ENCODE results near the gene CITED2. TPM values are rescaled to one million over a fixed set of nuclear protein-coding genes. Genes with fewer than 3 reads are reported as not detected.

The CITED2 gene
- total and polyA plus RNA-seq, 4 donors = 38.1 to 152 (median 96.0) TPM

DNA sequence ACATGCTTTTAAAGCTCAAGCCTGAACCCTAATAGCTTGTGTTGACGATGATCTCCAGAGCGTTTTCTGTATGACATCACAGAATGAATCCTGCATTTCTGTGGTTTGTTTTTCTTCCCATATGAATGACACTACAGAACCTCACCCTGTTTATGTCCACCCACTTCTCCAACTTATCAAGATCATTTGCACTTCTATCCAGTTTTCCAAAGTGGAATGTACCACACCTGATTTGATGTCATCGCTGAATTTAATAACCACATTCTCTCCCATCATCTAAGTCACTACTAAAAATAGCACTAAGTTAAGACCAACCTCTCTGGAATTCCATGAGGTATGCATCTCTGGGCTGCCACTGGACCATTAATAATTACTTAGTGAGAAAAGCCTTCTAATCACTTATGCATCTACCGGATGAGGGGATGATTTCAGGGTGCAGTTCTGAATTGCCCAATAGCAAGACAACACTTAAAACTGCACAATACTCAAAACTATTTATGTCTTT lies 33.3 kb upstream of the CITED2 start:
- no peaks in the 10 kb centered on the region for H3K27me3 ChIP-seq (ENCODE audit: control insufficient read depth, insufficient read depth, low read length)
- H3K4me1 ChIP-seq (ENCODE audit: control insufficient read depth, insufficient read depth, low read length) = no peaks in the 10 kb centered on the region
- WGBS (ENCODE audit: insufficient coverage) = 100% methylated on average over 3 of the region's 4 CpGs
- no peaks in the 10 kb centered on the region for H3K36me3 ChIP-seq (ENCODE audit: control insufficient read depth, insufficient read depth, low read length)
- peaks cover 1% of the 10 kb centered on the region for H3K9me3 ChIP-seq (ENCODE audit: control insufficient read depth, insufficient read depth, low read length)
- H3K27ac ChIP-seq (ENCODE audit: low read depth, low read length) = no peak overlapping the region
- no peak for DNase-seq (ENCODE audit: low read depth in 4 of 6, low spot score in 6 of 6)
- H3K4me3 ChIP-seq (ENCODE audit: low read depth, low read length) = no peak overlapping the region

DNA sequence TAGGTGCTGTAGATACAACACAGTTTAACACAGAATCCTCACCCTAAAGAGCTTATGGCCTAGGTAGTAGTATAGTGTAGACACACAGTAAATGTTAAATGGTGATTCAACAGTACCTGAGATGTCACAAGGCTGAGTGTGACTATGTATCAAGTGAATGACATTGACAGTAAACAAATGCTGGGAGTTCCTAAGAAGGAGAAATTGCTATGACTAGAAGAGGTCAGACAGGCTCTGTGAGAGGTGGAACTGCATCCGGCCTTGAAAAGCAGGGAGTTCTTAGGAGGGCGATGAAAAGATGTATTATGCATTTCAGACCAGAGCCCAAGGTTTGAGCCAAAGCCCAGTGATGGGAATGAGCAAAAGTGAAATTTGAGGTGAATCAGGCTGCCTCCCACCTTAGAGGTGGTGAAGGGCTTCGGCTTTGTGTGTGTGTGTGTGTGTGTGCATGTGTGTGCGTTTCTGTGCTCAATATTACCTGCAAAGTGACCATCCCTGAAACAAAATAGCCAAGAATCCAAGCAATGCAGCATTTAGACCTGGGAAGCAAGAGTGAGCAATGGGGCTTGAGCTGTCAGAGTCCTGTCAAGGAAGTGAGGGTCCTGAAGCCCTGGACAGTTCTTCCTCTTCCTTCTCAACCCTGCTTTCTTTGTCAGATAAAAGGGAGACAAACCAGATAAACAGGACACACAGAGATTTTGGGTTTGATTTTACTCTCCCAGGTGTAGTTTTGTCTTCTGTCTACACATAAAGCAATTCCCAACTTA lies 32.3 kb upstream of the CITED2 start:
- Histone ChIP-seq H3K4me1 (ENCODE audit: control insufficient read depth, insufficient read depth, low read length) (no peaks in the 10 kb centered on the region), H3K9me3 (ENCODE audit: control insufficient read depth, insufficient read depth, low read length) (no peaks in the 10 kb centered on the region), H3K4me3 (ENCODE audit: low read depth, low read length) (no peak overlapping the region), H3K36me3 (ENCODE audit: control insufficient read depth, insufficient read depth, low read length) (no peaks in the 10 kb centered on the region), H3K27me3 (ENCODE audit: control insufficient read depth, insufficient read depth, low read length) (no peaks in the 10 kb centered on the region), H3K27ac (ENCODE audit: low read depth, low read length) (no peak overlapping the region)
- 85% methylated on average over 3 of the region's 4 CpGs for WGBS (ENCODE audit: insufficient coverage)
- no peak for DNase-seq (ENCODE audit: low read depth in 4 of 6, low spot score in 6 of 6)

DNA sequence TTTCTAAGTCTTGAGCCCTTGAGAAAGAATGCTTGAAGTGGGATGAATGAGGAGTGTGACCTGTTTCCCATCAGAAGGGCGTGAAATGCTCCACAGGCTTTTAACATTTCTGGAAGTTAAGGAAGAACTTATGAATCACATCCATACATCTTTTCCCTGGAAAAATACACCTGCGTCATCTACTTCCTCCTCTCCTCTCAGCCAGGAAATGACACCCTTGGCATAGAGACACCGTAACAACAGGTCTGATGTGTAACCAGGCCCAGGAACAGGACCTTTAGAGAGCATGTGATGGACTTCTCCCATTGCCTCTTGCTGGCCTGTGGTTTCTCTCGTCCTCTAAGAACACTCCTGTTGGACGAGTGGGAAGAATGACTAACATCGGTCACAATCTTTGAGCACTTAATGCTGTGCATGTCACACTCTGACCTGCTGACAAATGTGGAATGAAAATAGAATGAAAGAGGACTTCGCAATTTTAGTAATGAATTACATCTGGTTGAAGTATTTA lies 28.5 kb upstream of the CITED2 start:
- H3K27ac ChIP-seq (ENCODE audit: low read depth, low read length) = no peak overlapping the region
- no peaks in the 10 kb centered on the region for H3K4me1 ChIP-seq (ENCODE audit: control insufficient read depth, insufficient read depth, low read length)
- 90% methylated on average over 6 of the region's 7 CpGs for WGBS (ENCODE audit: insufficient coverage)
- no peak for DNase-seq (ENCODE audit: low read depth in 4 of 6, low spot score in 6 of 6)
- H3K36me3 ChIP-seq (ENCODE audit: control insufficient read depth, insufficient read depth, low read length) = no peaks in the 10 kb centered on the region
- no peaks in the 10 kb centered on the region for H3K9me3 ChIP-seq (ENCODE audit: control insufficient read depth, insufficient read depth, low read length)
- no peak overlapping the region for H3K4me3 ChIP-seq (ENCODE audit: low read depth, low read length)
- no peaks in the 10 kb centered on the region for H3K27me3 ChIP-seq (ENCODE audit: control insufficient read depth, insufficient read depth, low read length)

DNA sequence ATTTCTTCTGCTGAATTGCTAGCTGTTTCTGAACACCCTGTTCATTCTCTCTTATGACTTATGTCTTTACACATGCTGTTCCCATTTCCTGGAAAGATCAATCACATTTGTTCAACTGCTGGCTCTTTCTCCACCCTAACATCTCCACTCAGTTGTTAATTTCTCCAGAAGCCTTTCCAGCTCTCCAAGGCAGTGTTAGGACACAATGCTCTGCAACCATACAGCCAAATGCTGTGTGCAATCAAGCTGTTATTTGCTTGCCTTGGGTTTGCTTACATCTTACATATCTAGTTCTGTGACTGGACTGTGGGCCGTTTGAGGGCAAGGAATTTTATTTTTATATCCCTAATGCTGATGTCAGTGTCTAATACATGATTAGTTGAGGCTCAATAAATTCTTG lies 24.2 kb upstream of the CITED2 start:
- Histone ChIP-seq H3K4me3 (ENCODE audit: low read depth, low read length) (no peak overlapping the region), H3K9me3 (ENCODE audit: control insufficient read depth, insufficient read depth, low read length) (no peaks in the 10 kb centered on the region), H3K27ac (ENCODE audit: low read depth, low read length) (no peak overlapping the region), H3K4me1 (ENCODE audit: control insufficient read depth, insufficient read depth, low read length) (no peaks in the 10 kb centered on the region), H3K27me3 (ENCODE audit: control insufficient read depth, insufficient read depth, low read length) (no peaks in the 10 kb centered on the region), H3K36me3 (ENCODE audit: control insufficient read depth, insufficient read depth, low read length) (no peaks in the 10 kb centered on the region)
- no CpG with 5 or more reads among the region's 1 CpG for WGBS (ENCODE audit: insufficient coverage)
- DNase-seq (ENCODE audit: low read depth in 4 of 6, low spot score in 6 of 6) = no peak

- Histone ChIP-seq H3K9me3 (ENCODE audit: control insufficient read depth, insufficient read depth, low read length) (no peaks in the 10 kb centered on the region), H3K4me3 (ENCODE audit: low read depth, low read length) (no peak overlapping the region), H3K27ac (ENCODE audit: low read depth, low read length) (no peak overlapping the region), H3K4me1 (ENCODE audit: control insufficient read depth, insufficient read depth, low read length) (no peaks in the 10 kb centered on the region), H3K27me3 (ENCODE audit: control insufficient read depth, insufficient read depth, low read length) (no peaks in the 10 kb centered on the region), H3K36me3 (ENCODE audit: control insufficient read depth, insufficient read depth, low read length) (no peaks in the 10 kb centered on the region)
- DNase-seq (ENCODE audit: low read depth in 4 of 6, low spot score in 6 of 6) = peak in 2 of 6 donors; percentile 7 to 29
- WGBS (ENCODE audit: insufficient coverage) = 34% methylated on average over 8 of the region's 9 CpGs
Observed at GRCh38 chr6:139395891-139396301, 21.4 kb upstream of the CITED2 start.

- Histone ChIP-seq H3K27me3 (ENCODE audit: control insufficient read depth, insufficient read depth, low read length) (no peaks in the 10 kb centered on the region), H3K4me3 (ENCODE audit: low read depth, low read length) (no peak overlapping the region), H3K9me3 (ENCODE audit: control insufficient read depth, insufficient read depth, low read length) (no peaks in the 10 kb centered on the region), H3K36me3 (ENCODE audit: control insufficient read depth, insufficient read depth, low read length) (no peaks in the 10 kb centered on the region), H3K4me1 (ENCODE audit: control insufficient read depth, insufficient read depth, low read length) (no peaks in the 10 kb centered on the region), H3K27ac (ENCODE audit: low read depth, low read length) (no peak overlapping the region)
- DNase-seq (ENCODE audit: low read depth in 4 of 6, low spot score in 6 of 6) = no peak
- no CpG with 5 or more reads among the region's 1 CpG for WGBS (ENCODE audit: insufficient coverage)
Observed at GRCh38 chr6:139395371-139395770, 20.9 kb upstream of the CITED2 start.

- H3K27me3 ChIP-seq (ENCODE audit: control insufficient read depth, insufficient read depth, low read length) = no peaks in the 10 kb centered on the region
- DNase-seq (ENCODE audit: low read depth in 4 of 6, low spot score in 6 of 6) = no peak
- no peaks in the 10 kb centered on the region for H3K4me1 ChIP-seq (ENCODE audit: control insufficient read depth, insufficient read depth, low read length)
- H3K36me3 ChIP-seq (ENCODE audit: control insufficient read depth, insufficient read depth, low read length) = no peaks in the 10 kb centered on the region
- no CpG with 5 or more reads among the region's 1 CpG for WGBS (ENCODE audit: insufficient coverage)
- no peaks in the 10 kb centered on the region for H3K9me3 ChIP-seq (ENCODE audit: control insufficient read depth, insufficient read depth, low read length)
- no peak overlapping the region for H3K27ac ChIP-seq (ENCODE audit: low read depth, low read length)
- H3K4me3 ChIP-seq (ENCODE audit: low read depth, low read length) = no peak overlapping the region
Observed at GRCh38 chr6:139394027-139394649, 19.7 kb upstream of the CITED2 start.

DNA sequence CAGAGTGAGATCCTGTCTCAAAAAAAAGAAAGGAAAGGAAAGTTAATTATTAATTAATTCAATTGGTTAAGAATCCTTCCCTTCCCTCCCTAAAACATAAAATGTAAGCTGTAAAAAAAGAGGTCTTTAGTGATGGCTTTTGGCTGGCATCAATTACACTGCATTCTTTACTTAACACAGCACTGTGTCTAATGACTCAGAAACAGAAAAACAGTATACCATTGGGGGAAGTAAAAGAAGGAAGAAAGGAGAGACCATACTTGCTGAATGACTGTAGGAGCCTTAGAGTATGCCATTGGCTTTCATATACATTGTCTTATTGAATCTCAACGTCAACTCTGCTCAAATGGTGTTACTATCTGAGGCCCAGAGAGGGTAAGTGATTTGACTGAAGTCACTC lies 18.3 kb upstream of the CITED2 start:
- no peak overlapping the region for H3K27ac ChIP-seq (ENCODE audit: low read depth, low read length)
- no peaks in the 10 kb centered on the region for H3K27me3 ChIP-seq (ENCODE audit: control insufficient read depth, insufficient read depth, low read length)
- H3K9me3 ChIP-seq (ENCODE audit: control insufficient read depth, insufficient read depth, low read length) = no peaks in the 10 kb centered on the region
- peak in 1 of 6 donors; percentile 52 for DNase-seq (ENCODE audit: low read depth in 4 of 6, low spot score in 6 of 6)
- WGBS (ENCODE audit: insufficient coverage) = no CpG with 5 or more reads among the region's 1 CpG
- no peak overlapping the region for H3K4me3 ChIP-seq (ENCODE audit: low read depth, low read length)
- no peaks in the 10 kb centered on the region for H3K36me3 ChIP-seq (ENCODE audit: control insufficient read depth, insufficient read depth, low read length)
- no peaks in the 10 kb centered on the region for H3K4me1 ChIP-seq (ENCODE audit: control insufficient read depth, insufficient read depth, low read length)

DNA sequence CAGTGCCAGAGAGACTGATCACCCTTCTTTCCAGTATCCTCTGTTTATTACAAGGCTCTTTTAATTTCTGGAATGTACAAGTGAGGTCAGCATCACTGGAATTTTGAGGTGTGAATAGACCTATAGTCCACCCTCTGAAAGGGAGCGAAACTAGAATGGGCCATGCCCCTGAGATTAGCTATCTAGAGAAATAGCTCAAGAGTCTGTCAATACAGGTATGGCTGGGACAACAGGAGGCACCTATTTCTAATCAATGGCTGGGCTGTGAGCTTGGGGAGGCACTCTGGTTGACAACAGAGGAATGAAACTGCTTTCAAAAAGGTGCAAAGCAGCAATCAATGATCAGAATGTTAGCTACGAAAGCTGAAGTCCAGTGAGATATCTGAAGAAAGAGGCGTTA lies 17.3 kb upstream of the CITED2 start:
- Histone ChIP-seq H3K27me3 (ENCODE audit: control insufficient read depth, insufficient read depth, low read length) (no peaks in the 10 kb centered on the region), H3K27ac (ENCODE audit: low read depth, low read length) (no peak overlapping the region), H3K4me1 (ENCODE audit: control insufficient read depth, insufficient read depth, low read length) (no peaks in the 10 kb centered on the region), H3K4me3 (ENCODE audit: low read depth, low read length) (no peak overlapping the region), H3K9me3 (ENCODE audit: control insufficient read depth, insufficient read depth, low read length) (no peaks in the 10 kb centered on the region), H3K36me3 (ENCODE audit: control insufficient read depth, insufficient read depth, low read length) (no peaks in the 10 kb centered on the region)
- DNase-seq (ENCODE audit: low read depth in 4 of 6, low spot score in 6 of 6) = no peak
- WGBS (ENCODE audit: insufficient coverage) = 100% methylated on average over 3 of the region's 3 CpGs

GRCh38 chr6:139390447-139390846 lies 16.0 kb upstream of the CITED2 start:
- no peak for DNase-seq (ENCODE audit: low read depth in 4 of 6, low spot score in 6 of 6)
- Histone ChIP-seq H3K9me3 (ENCODE audit: control insufficient read depth, insufficient read depth, low read length) (no peaks in the 10 kb centered on the region), H3K27me3 (ENCODE audit: control insufficient read depth, insufficient read depth, low read length) (no peaks in the 10 kb centered on the region), H3K4me3 (ENCODE audit: low read depth, low read length) (no peak overlapping the region), H3K36me3 (ENCODE audit: control insufficient read depth, insufficient read depth, low read length) (no peaks in the 10 kb centered on the region), H3K4me1 (ENCODE audit: control insufficient read depth, insufficient read depth, low read length) (no peaks in the 10 kb centered on the region), H3K27ac (ENCODE audit: low read depth, low read length) (no peak overlapping the region)
- WGBS (ENCODE audit: insufficient coverage) = 100% methylated on average over 1 of the region's 2 CpGs
